ENCODE results near the gene GABBR2.

- TF ChIP-seq RAD21 (IDR thresholded peaks at IDR 0.05; ENCODE audit: low read depth) (no peak), TAF1 (IDR thresholded peaks at IDR 0.05; ENCODE audit: low read depth) (no peak), EP300 (IDR thresholded peaks at IDR 0.05; ENCODE audit: borderline replicate concordance) (no peak), TCF12 (IDR thresholded peaks at IDR 0.05; ENCODE audit: low read depth) (no peak), FOXM1 (IDR thresholded peaks at IDR 0.05; ENCODE audit: borderline replicate concordance, low read depth) (no peak), YY1 (IDR thresholded peaks at IDR 0.05; ENCODE audit: low read depth) (no peak), EGR1 (IDR thresholded peaks at IDR 0.05) (no peak), CREB1 (IDR thresholded peaks at IDR 0.05; ENCODE audit: low read depth) (no peak), CEBPB (IDR thresholded peaks at IDR 0.05) (no peak), ZBTB7A (IDR thresholded peaks at IDR 0.05; ENCODE audit: low read depth) (no peak), NFIC (IDR thresholded peaks at IDR 0.05) (no peak)
- TF ChIP-seq, protein P1, sequence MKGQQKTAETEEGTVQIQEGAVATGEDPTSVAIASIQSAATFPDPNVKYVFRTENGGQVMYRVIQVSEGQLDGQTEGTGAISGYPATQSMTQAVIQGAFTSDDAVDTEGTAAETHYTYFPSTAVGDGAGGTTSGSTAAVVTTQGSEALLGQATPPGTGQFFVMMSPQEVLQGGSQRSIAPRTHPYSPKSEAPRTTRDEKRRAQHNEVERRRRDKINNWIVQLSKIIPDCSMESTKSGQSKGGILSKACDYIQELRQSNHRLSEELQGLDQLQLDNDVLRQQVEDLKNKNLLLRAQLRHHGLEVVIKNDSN (IDR thresholded peaks at IDR 0.05) = no peak
- TF ChIP-seq, protein P2, sequence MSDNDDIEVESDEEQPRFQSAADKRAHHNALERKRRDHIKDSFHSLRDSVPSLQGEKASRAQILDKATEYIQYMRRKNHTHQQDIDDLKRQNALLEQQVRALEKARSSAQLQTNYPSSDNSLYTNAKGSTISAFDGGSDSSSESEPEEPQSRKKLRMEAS (IDR thresholded peaks at IDR 0.05) = no peak
- TF ChIP-seq, protein P3, sequence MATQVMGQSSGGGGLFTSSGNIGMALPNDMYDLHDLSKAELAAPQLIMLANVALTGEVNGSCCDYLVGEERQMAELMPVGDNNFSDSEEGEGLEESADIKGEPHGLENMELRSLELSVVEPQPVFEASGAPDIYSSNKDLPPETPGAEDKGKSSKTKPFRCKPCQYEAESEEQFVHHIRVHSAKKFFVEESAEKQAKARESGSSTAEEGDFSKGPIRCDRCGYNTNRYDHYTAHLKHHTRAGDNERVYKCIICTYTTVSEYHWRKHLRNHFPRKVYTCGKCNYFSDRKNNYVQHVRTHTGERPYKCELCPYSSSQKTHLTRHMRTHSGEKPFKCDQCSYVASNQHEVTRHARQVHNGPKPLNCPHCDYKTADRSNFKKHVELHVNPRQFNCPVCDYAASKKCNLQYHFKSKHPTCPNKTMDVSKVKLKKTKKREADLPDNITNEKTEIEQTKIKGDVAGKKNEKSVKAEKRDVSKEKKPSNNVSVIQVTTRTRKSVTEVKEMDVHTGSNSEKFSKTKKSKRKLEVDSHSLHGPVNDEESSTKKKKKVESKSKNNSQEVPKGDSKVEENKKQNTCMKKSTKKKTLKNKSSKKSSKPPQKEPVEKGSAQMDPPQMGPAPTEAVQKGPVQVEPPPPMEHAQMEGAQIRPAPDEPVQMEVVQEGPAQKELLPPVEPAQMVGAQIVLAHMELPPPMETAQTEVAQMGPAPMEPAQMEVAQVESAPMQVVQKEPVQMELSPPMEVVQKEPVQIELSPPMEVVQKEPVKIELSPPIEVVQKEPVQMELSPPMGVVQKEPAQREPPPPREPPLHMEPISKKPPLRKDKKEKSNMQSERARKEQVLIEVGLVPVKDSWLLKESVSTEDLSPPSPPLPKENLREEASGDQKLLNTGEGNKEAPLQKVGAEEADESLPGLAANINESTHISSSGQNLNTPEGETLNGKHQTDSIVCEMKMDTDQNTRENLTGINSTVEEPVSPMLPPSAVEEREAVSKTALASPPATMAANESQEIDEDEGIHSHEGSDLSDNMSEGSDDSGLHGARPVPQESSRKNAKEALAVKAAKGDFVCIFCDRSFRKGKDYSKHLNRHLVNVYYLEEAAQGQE (IDR thresholded peaks at IDR 0.05; ENCODE audit: low read depth) = no peak
These were observed 191.0 kb downstream of the GABBR2 start for GRCh38 chr9:98517761-98518160.
